Mesothelial cell of epicardium (in vitro differentiated cells): Measurements from ENCODE around the gene FBXO24. TPM values are rescaled to one million over a fixed set of nuclear protein-coding genes. Genes with fewer than 3 reads are reported as not detected.

Experiments used
- DNase-seq, 2 experiments: peaks; one replicate each; pipeline ENCODE4 v3.0.0; 2021; ENCODE audit warnings: low spot score in 2 of 2; ENCODE audit not compliant: unreplicated experiment in 2 of 2
- H3K27ac Mint-ChIP-seq: 2 replicates; pipeline ENCODE4 v1.8.0; 2021; ENCODE audit warnings: mixed read lengths
- H3K27me3 Mint-ChIP-seq: 2 replicates; pipeline ENCODE4 v1.8.0; 2021; ENCODE audit warnings: low read depth, mixed read lengths
- H3K36me3 Mint-ChIP-seq: 2 replicates; pipeline ENCODE4 v1.8.0; 2021; ENCODE audit warnings: mixed read lengths
- H3K4me1 Mint-ChIP-seq: 2 replicates; pipeline ENCODE4 v1.8.0; 2021; ENCODE audit warnings: mixed read lengths
- H3K4me3 Mint-ChIP-seq: 2 replicates; pipeline ENCODE4 v1.8.0; 2021; ENCODE audit warnings: mild to moderate bottlenecking, moderate library complexity, mixed read lengths
- H3K9me3 Mint-ChIP-seq: 2 replicates; pipeline ENCODE4 v1.8.0; 2021; ENCODE audit warnings: mixed read lengths
- CTCF ChIP-seq: fragments of 200-600 bp; sonication (generic); IDR thresholded peaks from one replicate; pipeline ENCODE4 v1.5.0; 2021; ENCODE audit warnings: antibody characterized with exemption; ENCODE audit not compliant: unreplicated experiment
- total RNA-seq: library from RNA; stranded (reverse); gene quantifications from 3 replicates; pipeline ENCODE4 v1.2.1, GENCODE V29; 2021

The FBXO24 gene
- total RNA-seq, 1 donor from 2014 or later = 0.54 TPM

GRCh38 chr7:100572281-100572948, 13.7 kb upstream of the FBXO24 start:
- H3K4me1 Mint-ChIP-seq = peaks cover 32% of the 10 kb centered on the region
- no peak for TF ChIP-seq CTCF
- no peak for DNase-seq
- H3K36me3 Mint-ChIP-seq = peaks cover 7% of the 10 kb centered on the region
- H3K27me3 Mint-ChIP-seq = no peaks in the 10 kb centered on the region
- peak overlapping the region; percentile 95 for H3K27ac Mint-ChIP-seq
- H3K4me3 Mint-ChIP-seq = peak overlapping the region; percentile 34
- no peaks in the 10 kb centered on the region for H3K9me3 Mint-ChIP-seq

- no peak for TF ChIP-seq CTCF
- Mint-ChIP-seq H3K4me3 (no peak overlapping the region), H3K9me3 (no peaks in the 10 kb centered on the region), H3K4me1 (peaks cover 29% of the 10 kb centered on the region), H3K36me3 (peaks cover 7% of the 10 kb centered on the region), H3K27me3 (no peaks in the 10 kb centered on the region), H3K27ac (no peak overlapping the region)
- no peak for DNase-seq
Observed at GRCh38 chr7:100572949-100573675, 13.0 kb upstream of the FBXO24 start.

GRCh38 chr7:100573691-100574361, 12.3 kb upstream of the FBXO24 start, which contains the start of gene SAP25:
Gene SAP25 (minus strand): TSS chr7:100573900. CDS start chr7:100573742, 158 bp downstream.
- Mint-ChIP-seq H3K27ac (no peak within 1 kb of the TSS), H3K4me3 (no peak within 1 kb of the TSS), H3K36me3 (peaks cover 7% of the 10 kb centered on the region), H3K9me3 (no peaks in the 10 kb centered on the region), H3K27me3 (no peaks in the 10 kb centered on the region), H3K4me1 (peaks cover 25% of the 10 kb centered on the region)
- no peak for TF ChIP-seq CTCF
- DNase-seq = no peak

GRCh38 chr7:100574362-100575205, 11.5 kb upstream of the FBXO24 start:
- Mint-ChIP-seq H3K27ac (no peak overlapping the region), H3K36me3 (peaks cover 7% of the 10 kb centered on the region), H3K4me3 (no peak overlapping the region), H3K9me3 (no peaks in the 10 kb centered on the region), H3K4me1 (peaks cover 19% of the 10 kb centered on the region), H3K27me3 (no peaks in the 10 kb centered on the region)
- no peak for DNase-seq
- TF ChIP-seq CTCF = no peak

- Mint-ChIP-seq H3K9me3 (no peaks in the 10 kb centered on the region), H3K27ac (no peak overlapping the region), H3K27me3 (no peaks in the 10 kb centered on the region), H3K4me1 (peaks cover 19% of the 10 kb centered on the region), H3K4me3 (no peak overlapping the region), H3K36me3 (peaks cover 7% of the 10 kb centered on the region)
- DNase-seq = no peak
- TF ChIP-seq CTCF = no peak
Observed at GRCh38 chr7:100575206-100575631, 10.9 kb upstream of the FBXO24 start.
